GM12873 (cell line): ENCODE measurements around the gene SEMA4A.

Source experiments
- TF ChIP-seq, protein P1 (sequence below): IDR thresholded peaks from 2 replicates; pipeline ENCODE4 v1.5.1; 2012; ENCODE audit warnings: low read depth, mild to moderate bottlenecking, moderate library complexity, low read length, control low read depth; ENCODE audit not compliant: insufficient read depth; ENCODE audit errors: missing control alignments

Gene SEMA4A

DNA sequence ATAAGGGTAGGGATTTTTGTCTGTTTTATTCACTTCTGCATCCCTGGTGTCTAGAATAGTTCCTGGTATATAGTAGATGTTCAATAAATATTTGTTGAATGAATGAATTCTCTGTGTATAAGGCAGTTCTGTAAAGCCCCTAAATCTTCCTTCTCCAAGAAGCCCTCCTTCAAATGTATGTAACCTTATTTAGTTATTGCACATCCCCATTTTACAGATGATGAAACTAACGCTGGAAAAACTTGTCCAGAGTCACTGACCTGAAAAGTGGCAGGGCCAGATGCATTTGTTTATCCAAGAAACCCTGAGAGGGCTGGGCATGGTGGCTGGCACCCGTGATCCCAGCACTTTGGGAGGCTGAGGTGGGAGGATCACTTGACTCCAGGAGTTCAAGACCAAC lies 43.1 kb upstream of the SEMA4A start:
- TF ChIP-seq, protein P1, sequence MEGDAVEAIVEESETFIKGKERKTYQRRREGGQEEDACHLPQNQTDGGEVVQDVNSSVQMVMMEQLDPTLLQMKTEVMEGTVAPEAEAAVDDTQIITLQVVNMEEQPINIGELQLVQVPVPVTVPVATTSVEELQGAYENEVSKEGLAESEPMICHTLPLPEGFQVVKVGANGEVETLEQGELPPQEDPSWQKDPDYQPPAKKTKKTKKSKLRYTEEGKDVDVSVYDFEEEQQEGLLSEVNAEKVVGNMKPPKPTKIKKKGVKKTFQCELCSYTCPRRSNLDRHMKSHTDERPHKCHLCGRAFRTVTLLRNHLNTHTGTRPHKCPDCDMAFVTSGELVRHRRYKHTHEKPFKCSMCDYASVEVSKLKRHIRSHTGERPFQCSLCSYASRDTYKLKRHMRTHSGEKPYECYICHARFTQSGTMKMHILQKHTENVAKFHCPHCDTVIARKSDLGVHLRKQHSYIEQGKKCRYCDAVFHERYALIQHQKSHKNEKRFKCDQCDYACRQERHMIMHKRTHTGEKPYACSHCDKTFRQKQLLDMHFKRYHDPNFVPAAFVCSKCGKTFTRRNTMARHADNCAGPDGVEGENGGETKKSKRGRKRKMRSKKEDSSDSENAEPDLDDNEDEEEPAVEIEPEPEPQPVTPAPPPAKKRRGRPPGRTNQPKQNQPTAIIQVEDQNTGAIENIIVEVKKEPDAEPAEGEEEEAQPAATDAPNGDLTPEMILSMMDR: no peak

DNA sequence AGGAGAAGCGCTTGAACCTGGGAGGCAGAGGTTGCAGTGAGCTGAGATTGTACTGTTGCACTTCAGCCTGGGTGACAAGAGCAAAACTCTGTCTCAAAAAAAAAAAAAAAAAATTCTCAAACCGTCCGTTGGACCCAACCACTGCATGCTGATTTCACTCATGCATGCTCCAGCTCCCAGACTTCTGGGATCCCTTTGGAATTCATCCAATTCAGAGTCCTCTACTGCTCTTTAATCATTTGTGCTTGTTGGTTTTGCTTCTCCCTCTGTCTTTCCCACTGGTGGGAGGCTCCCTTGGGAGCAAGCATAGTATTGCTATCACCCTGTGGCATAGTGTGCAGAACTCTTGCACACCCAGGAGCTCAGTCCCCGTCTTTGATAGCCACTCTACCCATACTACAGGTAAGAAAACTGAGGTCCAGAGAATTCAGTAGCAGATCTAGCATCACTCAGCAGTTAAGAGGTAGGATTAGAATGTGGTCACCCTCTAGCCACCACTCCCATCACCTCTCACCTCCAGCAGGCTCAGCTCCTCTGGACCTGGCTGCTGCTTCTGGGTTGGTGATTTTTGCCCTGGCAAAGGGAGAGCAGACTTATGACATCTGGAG lies 41.9 kb upstream of the SEMA4A start:
- TF ChIP-seq, protein P1: no peak

DNA sequence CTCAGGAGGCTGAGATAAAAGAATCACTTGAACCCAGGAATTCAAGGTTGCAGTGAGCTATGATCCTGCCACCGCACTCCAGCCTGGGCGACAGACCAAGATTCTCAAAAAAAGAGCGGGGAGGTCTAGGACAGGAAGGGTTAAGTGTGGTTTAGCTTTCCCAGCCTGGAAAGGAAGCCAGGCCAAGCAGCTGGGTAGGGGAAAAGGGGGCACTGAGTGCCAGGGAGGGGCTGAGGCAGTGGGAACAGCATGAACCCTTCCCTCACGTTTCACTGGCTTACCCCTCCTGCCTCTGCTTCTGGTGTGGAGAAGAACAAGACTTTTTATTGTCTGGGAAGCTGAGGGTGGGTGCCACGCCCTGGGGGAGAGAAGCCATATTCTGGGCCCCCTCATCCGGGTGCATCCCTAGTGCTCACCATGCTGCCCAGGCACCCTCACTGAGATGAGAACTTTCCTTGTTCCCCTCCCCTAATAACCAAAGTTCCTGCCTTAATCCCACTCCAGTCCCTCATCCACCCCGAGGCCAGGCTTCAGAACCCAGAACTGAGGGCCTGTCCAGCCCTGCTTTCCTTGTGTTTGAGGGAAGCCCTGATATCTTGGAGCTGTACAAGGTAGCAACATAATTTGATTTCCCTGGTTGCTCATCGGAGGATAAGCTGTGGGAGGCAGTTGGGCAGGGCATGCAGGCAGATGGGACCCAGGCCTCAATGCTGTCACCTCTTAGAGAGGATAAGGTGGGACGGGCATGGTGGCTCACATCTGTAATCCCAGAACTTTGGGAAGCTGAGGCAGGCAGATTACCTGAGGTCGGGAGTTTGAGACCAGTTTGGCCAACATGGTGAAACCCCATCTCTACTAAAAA lies 40.9 kb upstream of the SEMA4A start:
- TF ChIP-seq, protein P1: no peak

DNA sequence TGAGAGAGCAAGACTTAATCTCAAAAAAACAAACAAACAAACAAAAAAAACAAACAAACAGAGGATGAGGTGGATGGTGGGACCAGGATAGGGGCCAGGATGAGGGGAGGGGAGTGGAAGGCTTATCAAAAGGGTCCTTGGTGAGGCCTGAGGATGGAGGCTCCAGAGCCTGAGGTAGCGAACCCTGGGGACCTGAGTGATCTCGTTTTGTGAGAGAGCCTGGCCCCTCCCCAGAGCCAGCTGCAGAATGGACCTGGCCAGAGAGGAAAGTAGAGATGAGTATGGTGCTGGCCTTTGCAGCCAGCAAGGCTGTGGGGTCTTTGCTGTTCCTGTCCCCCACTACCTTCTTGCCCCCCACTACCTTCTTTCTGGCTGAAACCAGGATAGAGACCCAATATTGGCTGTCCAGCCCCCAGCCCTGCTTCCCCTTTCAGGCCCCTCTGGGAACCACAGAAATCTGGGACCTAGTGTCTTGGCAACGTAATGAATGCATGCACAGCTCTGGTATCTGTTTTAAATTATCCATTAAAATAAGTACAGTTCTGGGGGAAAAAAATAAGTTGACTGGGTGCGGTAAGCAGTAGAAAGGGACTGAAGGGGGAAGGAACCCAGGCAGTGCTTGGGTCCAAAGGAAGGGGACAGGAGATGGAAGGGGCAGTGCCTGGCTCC lies 40.0 kb upstream of the SEMA4A start:
- TF ChIP-seq, protein P1: no peak

DNA sequence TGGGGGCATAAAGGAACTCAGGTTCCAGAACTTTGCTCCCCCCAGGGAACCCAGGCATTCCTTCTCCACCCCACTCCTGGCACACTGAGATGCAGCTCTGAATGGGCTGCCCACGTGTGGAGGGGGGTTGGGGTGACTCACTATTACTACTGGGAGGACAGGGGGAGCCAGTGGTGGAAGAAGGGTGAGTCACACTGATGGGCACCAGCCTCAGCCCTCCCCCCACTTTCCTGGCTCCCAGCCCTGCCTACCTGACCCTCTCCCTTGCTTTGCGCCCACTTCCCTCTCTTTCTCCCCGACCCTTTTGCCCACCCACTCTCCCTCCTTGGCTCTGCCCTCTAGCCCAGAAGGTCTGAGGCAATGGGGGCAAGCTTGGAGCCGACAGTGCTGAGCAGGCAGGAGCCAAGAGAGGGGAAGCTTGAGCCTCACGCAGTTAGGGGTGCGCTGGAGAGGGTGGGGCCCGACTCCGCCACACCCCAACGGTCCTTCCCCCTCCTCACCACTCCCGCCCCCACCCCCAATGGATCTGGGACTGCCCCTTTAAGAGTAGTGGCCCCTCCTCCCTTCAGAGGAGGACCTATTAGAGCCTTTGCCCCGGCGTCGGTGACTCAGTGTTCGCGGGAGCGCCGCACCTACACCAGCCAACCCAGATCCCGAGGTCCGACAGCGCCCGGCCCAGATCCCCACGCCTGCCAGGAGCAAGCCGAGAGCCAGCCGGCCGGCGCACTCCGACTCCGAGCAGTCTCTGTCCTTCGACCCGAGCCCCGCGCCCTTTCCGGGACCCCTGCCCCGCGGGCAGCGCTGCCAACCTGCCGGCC lies 39.1 kb upstream of the SEMA4A start, which contains the start of gene LMNA:
Gene LMNA, plus strand, starts transcription at position 611 of the 818 bp plus-strand sequence. CDS start 208 bp downstream, outside the sequence.
- TF ChIP-seq, protein P1: no peak

DNA sequence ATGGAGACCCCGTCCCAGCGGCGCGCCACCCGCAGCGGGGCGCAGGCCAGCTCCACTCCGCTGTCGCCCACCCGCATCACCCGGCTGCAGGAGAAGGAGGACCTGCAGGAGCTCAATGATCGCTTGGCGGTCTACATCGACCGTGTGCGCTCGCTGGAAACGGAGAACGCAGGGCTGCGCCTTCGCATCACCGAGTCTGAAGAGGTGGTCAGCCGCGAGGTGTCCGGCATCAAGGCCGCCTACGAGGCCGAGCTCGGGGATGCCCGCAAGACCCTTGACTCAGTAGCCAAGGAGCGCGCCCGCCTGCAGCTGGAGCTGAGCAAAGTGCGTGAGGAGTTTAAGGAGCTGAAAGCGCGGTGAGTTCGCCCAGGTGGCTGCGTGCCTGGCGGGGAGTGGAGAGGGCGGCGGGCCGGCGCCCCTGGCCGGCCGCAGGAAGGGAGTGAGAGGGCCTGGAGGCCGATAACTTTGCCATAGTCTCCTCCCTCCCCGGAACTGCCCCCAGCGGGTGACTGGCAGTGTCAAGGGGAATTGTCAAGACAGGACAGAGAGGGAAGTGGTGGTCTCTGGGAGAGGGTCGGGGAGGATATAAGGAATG lies 38.4 kb upstream of the SEMA4A start:
- TF ChIP-seq, protein P1: no peak
